ENCODE data around the gene ING3. TPM values are rescaled to one million over a fixed set of nuclear protein-coding genes. Genes with fewer than 3 reads are reported as not detected.
A peak's percentile ranks its signal among the peaks of the same experiment; 100 is the strongest.

The ING3 gene
- total and polyA plus RNA-seq, 9 of the 15 experiments (the other 6 are each of a cell fraction or from before 2014, with no cell fraction given): 22.8 to 233 (median 50.4) TPM

GRCh38 chr7:121006711-121007315 lies 56.2 kb downstream of the ING3 start (continued):
- TF ChIP-seq FIP1L1 (IDR thresholded peaks at IDR 0.05; ENCODE audit: low read depth, low read length, poor library complexity, severe bottlenecking) (no peak), ZNF785 (CRISPR knock-in tag; IDR thresholded peaks at IDR 0.05) (no peak), TBP (optimal IDR thresholded peaks at IDR 0.05; ENCODE audit: low read depth, low read length) (no peak), NBN (IDR thresholded peaks at IDR 0.05; ENCODE audit: low read depth) (peak; percentile 58), CCNT2 (IDR thresholded peaks at IDR 0.05; ENCODE audit: borderline replicate concordance, extremely low read depth, insufficient read length, low read depth, low read length) (no peak), NR3C1 (CRISPR knock-in tag; IDR thresholded peaks at IDR 0.05) (no peak), DDX20 (tag; IDR thresholded peaks at IDR 0.05; ENCODE audit: low read depth) (no peak), PML (IDR thresholded peaks at IDR 0.05; ENCODE audit: low read length) (0 out of 2 replicates have a peak, but pooled peaks have one; percentile 47), MTA3 (IDR thresholded peaks at IDR 0.05; ENCODE audit: borderline replicate concordance) (0 out of 2 replicates have a peak, but pooled peaks have one; percentile 52), PHB2 (IDR thresholded peaks at IDR 0.05; ENCODE audit: low read depth) (no peak), BCOR (IDR thresholded peaks at IDR 0.05) (peak; percentile 47; the same call in 1 of the 2 replicates), FOXA1 (IDR thresholded peaks at IDR 0.05; ENCODE audit: borderline replicate concordance) (no peak), ESRRB (CRISPR knock-in tag; IDR thresholded peaks at IDR 0.05; ENCODE audit: borderline replicate concordance) (no peak), SRSF3 (IDR thresholded peaks at IDR 0.05; ENCODE audit: insufficient read depth, low read length) (no peak), ZNF561 (CRISPR knock-in tag; conservative IDR thresholded peaks at IDR 0.05) (no peak), THAP12 (CRISPR knock-in tag; IDR thresholded peaks at IDR 0.05) (no peak), HNRNPL (IDR thresholded peaks at IDR 0.05; ENCODE audit: low read depth, low read length) (no peak)
- TF ChIP-seq, protein P1, sequence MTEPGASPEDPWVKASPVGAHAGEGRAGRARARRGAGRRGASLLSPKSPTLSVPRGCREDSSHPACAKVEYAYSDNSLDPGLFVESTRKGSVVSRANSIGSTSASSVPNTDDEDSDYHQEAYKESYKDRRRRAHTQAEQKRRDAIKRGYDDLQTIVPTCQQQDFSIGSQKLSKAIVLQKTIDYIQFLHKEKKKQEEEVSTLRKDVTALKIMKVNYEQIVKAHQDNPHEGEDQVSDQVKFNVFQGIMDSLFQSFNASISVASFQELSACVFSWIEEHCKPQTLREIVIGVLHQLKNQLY (CRISPR knock-in tag; conservative IDR thresholded peaks at IDR 0.05): no peak
- TF ChIP-seq, protein P2, sequence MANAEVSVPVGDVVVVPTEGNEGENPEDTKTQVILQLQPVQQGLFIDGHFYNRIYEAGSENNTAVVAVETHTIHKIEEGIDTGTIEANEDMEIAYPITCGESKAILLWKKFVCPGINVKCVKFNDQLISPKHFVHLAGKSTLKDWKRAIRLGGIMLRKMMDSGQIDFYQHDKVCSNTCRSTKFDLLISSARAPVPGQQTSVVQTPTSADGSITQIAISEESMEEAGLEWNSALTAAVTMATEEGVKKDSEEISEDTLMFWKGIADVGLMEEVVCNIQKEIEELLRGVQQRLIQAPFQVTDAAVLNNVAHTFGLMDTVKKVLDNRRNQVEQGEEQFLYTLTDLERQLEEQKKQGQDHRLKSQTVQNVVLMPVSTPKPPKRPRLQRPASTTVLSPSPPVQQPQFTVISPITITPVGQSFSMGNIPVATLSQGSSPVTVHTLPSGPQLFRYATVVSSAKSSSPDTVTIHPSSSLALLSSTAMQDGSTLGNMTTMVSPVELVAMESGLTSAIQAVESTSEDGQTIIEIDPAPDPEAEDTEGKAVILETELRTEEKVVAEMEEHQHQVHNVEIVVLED (CRISPR knock-in tag; IDR thresholded peaks at IDR 0.05): no peak
- TF ChIP-seq, protein P3, sequence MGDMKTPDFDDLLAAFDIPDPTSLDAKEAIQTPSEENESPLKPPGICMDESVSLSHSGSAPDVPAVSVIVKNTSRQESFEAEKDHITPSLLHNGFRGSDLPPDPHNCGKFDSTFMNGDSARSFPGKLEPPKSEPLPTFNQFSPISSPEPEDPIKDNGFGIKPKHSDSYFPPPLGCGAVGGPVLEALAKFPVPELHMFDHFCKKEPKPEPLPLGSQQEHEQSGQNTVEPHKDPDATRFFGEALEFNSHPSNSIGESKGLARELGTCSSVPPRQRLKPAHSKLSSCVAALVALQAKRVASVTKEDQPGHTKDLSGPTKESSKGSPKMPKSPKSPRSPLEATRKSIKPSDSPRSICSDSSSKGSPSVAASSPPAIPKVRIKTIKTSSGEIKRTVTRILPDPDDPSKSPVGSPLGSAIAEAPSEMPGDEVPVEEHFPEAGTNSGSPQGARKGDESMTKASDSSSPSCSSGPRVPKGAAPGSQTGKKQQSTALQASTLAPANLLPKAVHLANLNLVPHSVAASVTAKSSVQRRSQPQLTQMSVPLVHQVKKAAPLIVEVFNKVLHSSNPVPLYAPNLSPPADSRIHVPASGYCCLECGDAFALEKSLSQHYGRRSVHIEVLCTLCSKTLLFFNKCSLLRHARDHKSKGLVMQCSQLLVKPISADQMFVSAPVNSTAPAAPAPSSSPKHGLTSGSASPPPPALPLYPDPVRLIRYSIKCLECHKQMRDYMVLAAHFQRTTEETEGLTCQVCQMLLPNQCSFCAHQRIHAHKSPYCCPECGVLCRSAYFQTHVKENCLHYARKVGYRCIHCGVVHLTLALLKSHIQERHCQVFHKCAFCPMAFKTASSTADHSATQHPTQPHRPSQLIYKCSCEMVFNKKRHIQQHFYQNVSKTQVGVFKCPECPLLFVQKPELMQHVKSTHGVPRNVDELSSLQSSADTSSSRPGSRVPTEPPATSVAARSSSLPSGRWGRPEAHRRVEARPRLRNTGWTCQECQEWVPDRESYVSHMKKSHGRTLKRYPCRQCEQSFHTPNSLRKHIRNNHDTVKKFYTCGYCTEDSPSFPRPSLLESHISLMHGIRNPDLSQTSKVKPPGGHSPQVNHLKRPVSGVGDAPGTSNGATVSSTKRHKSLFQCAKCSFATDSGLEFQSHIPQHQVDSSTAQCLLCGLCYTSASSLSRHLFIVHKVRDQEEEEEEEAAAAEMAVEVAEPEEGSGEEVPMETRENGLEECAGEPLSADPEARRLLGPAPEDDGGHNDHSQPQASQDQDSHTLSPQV (IDR thresholded peaks at IDR 0.05): no peak; the same call in none of the 2 replicates
